ENCODE results near the gene ENHO. TPM values are rescaled to one million over a fixed set of nuclear protein-coding genes. Genes with fewer than 3 reads are reported as not detected.

Gene ENHO
- total and polyA plus RNA-seq, 2 of the 8 experiments (the other 6 are each of a cell fraction or from before 2014, with no cell fraction given), result 12.2 to 49.4 TPM

- TF ChIP-seq SAP30 (IDR thresholded peaks at IDR 0.05; ENCODE audit: insufficient read depth, insufficient replicate concordance, low read length) (no peak), BACH1 (IDR thresholded peaks at IDR 0.05; ENCODE audit: low read length) (no peak), SUZ12 (IDR thresholded peaks at IDR 0.05; ENCODE audit: low read length) (no peak), RXRA (IDR thresholded peaks at IDR 0.05; ENCODE audit: insufficient read depth, low read depth, low read length) (no peak), E2F6 (IDR thresholded peaks at IDR 0.05) (no peak)
Observed at GRCh38 chr9:34517185-34517584, 5.6 kb downstream of the ENHO start (continued).
